Gastrocnemius medialis (tissue), 4 donors: ENCODE measurements around the gene COL5A2. TPM values are rescaled to one million over a fixed set of nuclear protein-coding genes. Genes with fewer than 3 reads are reported as not detected.

Source experiments
- ATAC-seq, 2 donors: fragments of 150-250 bp; one replicate each; pipeline ENCODE4 v1.9.1; 2016
- DNase-seq, 2 donors: peaks; one replicate each; pipeline ENCODE4 v3.0.0-alpha.2; 2019
- H3K27ac ChIP-seq, 4 donors: fragments of 200-600 bp; sonication (generic); 1 replicate in 1 of 4; 2 replicates in 3 of 4; pipeline ENCODE4 v1.5.1; 2016 to 2018; ENCODE audit warnings: mild to moderate bottlenecking in 2 of 4, moderate library complexity in 1 of 4
- H3K27me3 ChIP-seq, 3 donors: fragments of 200-600 bp; sonication (generic) in 2 of 3; 1 replicate in 1 of 3; 2 replicates in 2 of 3; pipeline versions ENCODE4 v1.5.1 to v1.6.0; 2016 to 2019; ENCODE audit warnings: mild to moderate bottlenecking in 1 of 3, moderate library complexity in 1 of 3
- H3K36me3 ChIP-seq, 2 donors: fragments of 200-600 bp; sonication (generic) in 1 of 2; one replicate each; pipeline ENCODE4 v1.5.1; 2017 to 2018
- H3K4me1 ChIP-seq, 2 donors: fragments of 200-600 bp; sonication (generic) in 1 of 2; one replicate each; pipeline ENCODE4 v1.5.1; 2016 to 2017; ENCODE audit warnings: mild to moderate bottlenecking in 2 of 2
- H3K4me3 ChIP-seq, 4 donors: fragments of 200-600 bp; sonication (generic) in 3 of 4; 1 replicate in 1 of 4; 2 replicates in 3 of 4; pipeline ENCODE4 v1.5.1; 2016 to 2019; ENCODE audit warnings: mild to moderate bottlenecking in 2 of 4
- H3K9me3 ChIP-seq, 3 donors: fragments of 200-600 bp; sonication (generic) in 2 of 3; 1 replicate in 1 of 3; 2 replicates in 2 of 3; pipeline ENCODE4 v1.5.1; 2016 to 2019
- CTCF ChIP-seq, 5 experiments: fragments of 450-650 bp in 3 of 5; fragments of 200-600 bp in 2 of 5; sonication (generic) in 2 of 5; IDR thresholded peaks in 4 of 5; conservative IDR thresholded peaks in 1 of 5; 1 replicate in 4 of 5; 2 replicates in 1 of 5; pipeline ENCODE4 v1.5.1; 2016 to 2019; ENCODE audit warnings: antibody characterized with exemption in 5 of 5, mild to moderate bottlenecking in 3 of 5, moderate library complexity in 3 of 5
- POLR2A ChIP-seq, 2 donors: fragments of 450-650 bp; IDR thresholded peaks; one replicate each; pipeline ENCODE4 v1.6.1; 2017; ENCODE audit warnings: antibody characterized with exemption in 2 of 2, mild to moderate bottlenecking in 2 of 2, moderate library complexity in 2 of 2
- in situ Hi-C, 4 donors: fragments of 200-750 bp; cut with MboI; loops; one replicate each; pipeline versions ENCODE4 v1.15.0 to v1.8.0; 2017; ENCODE audit warnings: low sequenced_read_pairs in 4 of 4
- intact Hi-C: fragments of 100-400 bp; cut with DNase I; formaldehyde crosslinking; loops from one replicate; pipeline ENCODE4 v1.15.1; 2023; ENCODE audit warnings: low total_unique reads
- total RNA-seq, 4 donors: library from RNA; depleted of rRNA; stranded (reverse); fragments of >200 nt; gene quantifications; one replicate each; pipeline versions ENCODE4 v1.1.0 to v1.2.3, GENCODE V29; 2016

COL5A2 gene
- total RNA-seq, 4 donors from 2014 or later, result 4.4 to 9.8 (median 6.2) TPM

DNA sequence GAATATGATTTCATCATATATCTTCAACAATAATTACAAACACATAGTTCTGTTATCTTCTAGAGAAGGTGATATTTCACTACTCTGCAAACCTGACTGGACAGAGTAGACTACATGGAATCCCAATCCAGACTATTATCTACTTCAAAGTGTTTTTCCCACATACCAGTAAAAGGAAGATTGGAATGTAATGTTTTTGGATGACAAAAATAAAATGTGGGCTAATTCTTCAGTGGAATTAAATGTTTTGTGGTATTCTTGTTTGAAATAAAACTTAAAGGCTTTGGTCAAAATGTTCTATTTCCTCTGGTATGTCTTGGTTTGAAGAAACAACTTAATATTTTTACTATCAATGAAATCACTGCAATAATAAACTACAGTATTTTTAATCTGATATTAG, 22.1 kb downstream of the COL5A2 start:
- ATAC-seq (no peak), DNase-seq (no peak)
- no peaks in the 10 kb centered on the region for H3K9me3 ChIP-seq
- in situ Hi-C loops (no loop called here), intact Hi-C loops (no loop called here)
- peaks cover 0 to 2% of the 10 kb centered on the region in 2 donors for H3K4me1 ChIP-seq
- no peaks in the 10 kb centered on the region for H3K27me3 ChIP-seq
- no peak overlapping the region for H3K4me3 ChIP-seq
- no peak overlapping the region for H3K27ac ChIP-seq
- no peaks in the 10 kb centered on the region for H3K36me3 ChIP-seq
- no peak for TF ChIP-seq CTCF (IDR thresholded peaks at IDR 0.05 in 4 of 5, conservative IDR thresholded peaks at IDR 0.05 in 1 of 5)
- no peak for TF ChIP-seq POLR2A (IDR thresholded peaks at IDR 0.05)

- intact Hi-C loops, result no loop called here
- in situ Hi-C loops, result no loop called here
- ATAC-seq (no peak), DNase-seq (no peak)
- Histone ChIP-seq H3K4me3 (no peak overlapping the region), H3K36me3 (no peaks in the 10 kb centered on the region), H3K27me3 (no peaks in the 10 kb centered on the region), H3K27ac (no peak overlapping the region), H3K4me1 (peaks cover 0 to 7% of the 10 kb centered on the region in 2 donors), H3K9me3 (no peaks in the 10 kb centered on the region)
- TF ChIP-seq CTCF (IDR thresholded peaks at IDR 0.05 in 4 of 5, conservative IDR thresholded peaks at IDR 0.05 in 1 of 5) (no peak), POLR2A (IDR thresholded peaks at IDR 0.05) (no peak)
These were observed 23.8 kb downstream of the COL5A2 start for GRCh38 chr2:189155795-189156194.

DNA sequence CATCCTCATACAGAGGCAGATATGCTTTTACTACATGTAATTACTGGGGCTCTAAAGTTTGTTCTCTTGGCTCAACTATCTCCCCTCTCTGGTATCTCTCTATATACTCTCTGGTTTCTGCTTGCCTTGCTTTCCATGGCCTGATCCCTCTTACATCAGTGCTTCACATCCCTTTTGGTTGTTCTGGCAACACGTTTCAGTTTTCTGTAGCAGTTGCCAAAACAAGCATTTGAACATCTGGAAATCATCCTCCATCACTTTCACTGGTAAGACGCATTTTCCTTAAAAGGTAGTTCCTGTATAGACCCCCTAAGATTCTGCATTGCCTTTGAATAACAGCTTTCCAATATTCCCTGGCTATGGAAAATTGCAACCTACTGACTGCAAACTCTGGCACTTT, 25.9 kb downstream of the COL5A2 start:
- H3K36me3 ChIP-seq, result no peaks in the 10 kb centered on the region
- H3K4me1 ChIP-seq, result peaks cover 11 to 22% of the 10 kb centered on the region in 2 donors
- in situ Hi-C loops, result no loop called here
- no peak overlapping the region for H3K27ac ChIP-seq
- intact Hi-C loops, result no loop called here
- H3K9me3 ChIP-seq, result no peaks in the 10 kb centered on the region
- DNase-seq (no peak), ATAC-seq (no peak)
- TF ChIP-seq CTCF (IDR thresholded peaks at IDR 0.05 in 4 of 5, conservative IDR thresholded peaks at IDR 0.05 in 1 of 5), result no peak
- no peak overlapping the region for H3K4me3 ChIP-seq
- H3K27me3 ChIP-seq, result no peaks in the 10 kb centered on the region

DNA sequence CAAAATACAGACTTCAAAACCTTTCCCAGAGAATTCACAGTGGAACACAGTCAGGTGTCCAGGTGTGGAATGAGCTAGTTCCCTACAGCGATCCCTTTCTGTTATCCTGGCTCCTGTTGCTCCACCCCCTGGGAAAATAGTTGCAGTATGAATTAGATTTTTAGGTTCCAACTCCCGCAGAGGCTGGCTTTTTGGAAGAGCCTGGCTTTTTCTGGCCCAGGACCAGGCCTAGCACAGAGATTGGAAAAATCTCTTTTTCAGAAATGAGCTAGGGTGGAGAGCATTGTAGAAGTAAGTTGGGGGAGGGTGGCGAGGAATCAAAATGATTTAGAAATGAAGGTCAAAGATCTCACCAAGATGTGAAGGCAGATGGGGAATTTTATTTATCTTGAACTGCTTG, 27.1 kb downstream of the COL5A2 start:
- TF ChIP-seq CTCF (IDR thresholded peaks at IDR 0.05 in 4 of 5, conservative IDR thresholded peaks at IDR 0.05 in 1 of 5) (no peak), POLR2A (IDR thresholded peaks at IDR 0.05) (no peak)
- no peaks in the 10 kb centered on the region for H3K27me3 ChIP-seq
- intact Hi-C loops, result no loop called here
- in situ Hi-C loops, result no loop called here
- no peaks in the 10 kb centered on the region for H3K9me3 ChIP-seq
- DNase-seq (no peak), ATAC-seq (no peak)
- no peaks in the 10 kb centered on the region for H3K36me3 ChIP-seq
- H3K4me3 ChIP-seq, result no peak overlapping the region
- H3K27ac ChIP-seq, result no peak overlapping the region
- peaks cover 11 to 22% of the 10 kb centered on the region in 2 donors for H3K4me1 ChIP-seq

GRCh38 chr2:189151906-189152305, 27.7 kb downstream of the COL5A2 start:
- H3K9me3 ChIP-seq, result no peaks in the 10 kb centered on the region
- DNase-seq (no peak), ATAC-seq (no peak)
- intact Hi-C loops (no loop called here), in situ Hi-C loops (no loop called here)
- peaks cover 11 to 22% of the 10 kb centered on the region in 2 donors for H3K4me1 ChIP-seq
- H3K27ac ChIP-seq, result no peak overlapping the region
- H3K4me3 ChIP-seq, result no peak overlapping the region
- no peaks in the 10 kb centered on the region for H3K36me3 ChIP-seq
- H3K27me3 ChIP-seq, result no peaks in the 10 kb centered on the region
- no peak for TF ChIP-seq CTCF (IDR thresholded peaks at IDR 0.05 in 4 of 5, conservative IDR thresholded peaks at IDR 0.05 in 1 of 5)
- no peak for TF ChIP-seq POLR2A (IDR thresholded peaks at IDR 0.05)
